ENCODE data around the gene HSPA4L.

Gene HSPA4L

GRCh38 chr4:127782275-127783025 lies at the start of gene HSPA4L:
HSPA4L (plus strand) TSS chr4:127782322; CDS start chr4:127782551, 229 bp downstream.
- peak; percentile 20 for DNase-seq

GRCh38 chr4:127732623-127733328 lies 49.3 kb upstream of the HSPA4L start:
- DNase-seq, result peak; percentile 1

GRCh38 chr4:127734976-127735375 lies 47.1 kb upstream of the HSPA4L start:
- DNase-seq, result no peak

GRCh38 chr4:127737295-127737694 lies 44.8 kb upstream of the HSPA4L start:
- no peak for DNase-seq

- no peak for DNase-seq
Observed at GRCh38 chr4:127741247-127741646, 40.9 kb upstream of the HSPA4L start.

- no peak for DNase-seq
Observed at GRCh38 chr4:127747883-127748282, 34.2 kb upstream of the HSPA4L start.

GRCh38 chr4:127748957-127749356 lies 33.2 kb upstream of the HSPA4L start:
- DNase-seq, result no peak

- DNase-seq, result no peak
Observed at GRCh38 chr4:127756906-127757305, 25.2 kb upstream of the HSPA4L start.

GRCh38 chr4:127759228-127759820 lies 22.8 kb upstream of the HSPA4L start:
- no peak for DNase-seq

GRCh38 chr4:127759893-127760292 lies 22.2 kb upstream of the HSPA4L start:
- no peak for DNase-seq

GRCh38 chr4:127771535-127772275 lies 10.4 kb upstream of the HSPA4L start:
- no peak for DNase-seq

GRCh38 chr4:127772769-127773671 lies 9.1 kb upstream of the HSPA4L start:
- no peak for DNase-seq

GRCh38 chr4:127775843-127776242 lies 6.3 kb upstream of the HSPA4L start:
- no peak for DNase-seq

- no peak for DNase-seq
Observed at GRCh38 chr4:127776620-127777019, 5.5 kb upstream of the HSPA4L start.

GRCh38 chr4:127777487-127777886 lies 4.6 kb upstream of the HSPA4L start:
- DNase-seq, result no peak

- DNase-seq, result peak; percentile 65
Observed at GRCh38 chr4:127778102-127778501, 4.0 kb upstream of the HSPA4L start.

GRCh38 chr4:127780598-127780997 lies 1.5 kb upstream of the HSPA4L start:
- no peak for DNase-seq

GRCh38 chr4:127781300-127782024 lies 660 bp upstream of the HSPA4L start:
- DNase-seq, result no peak

GRCh38 chr4:127782025-127782274 lies 172 bp upstream of the HSPA4L start:
- DNase-seq, result peak; percentile 49

- DNase-seq, result peak; percentile 18
Observed at GRCh38 chr4:127783026-127783769, 1.1 kb downstream of the HSPA4L start.

All from NCI-H1105 (cell line).